NK-92 (cell line): Measurements from ENCODE around the gene KCNJ10.
"Not testable (repeated sequence)": the region's sequence is repeated elsewhere in the genome, so short reads cannot be mapped to it uniquely, and the experiment has no call there.

ENCODE experiments used
- DNase-seq: peaks from one replicate; lab custom pipeline; 2025; ENCODE audit not compliant: unreplicated experiment; lab: John Stamatoyannopoulos, UW

The KCNJ10 gene

DNA sequence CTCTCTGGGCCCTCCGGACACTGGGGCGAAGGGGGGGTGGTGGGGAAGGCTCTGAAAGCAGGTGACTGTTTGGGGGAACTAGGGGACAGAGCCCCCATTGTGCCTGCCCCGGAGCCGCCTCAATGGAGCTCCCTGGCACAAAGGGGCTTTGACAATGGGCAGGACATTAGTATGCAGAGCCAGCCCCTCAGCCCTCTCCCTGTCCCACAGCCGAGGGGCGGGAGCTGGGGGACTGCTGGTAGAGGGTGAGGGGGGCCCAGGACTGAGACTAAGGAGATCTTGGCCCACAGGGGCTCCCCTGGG, 7.8 kb downstream of the KCNJ10 start:
- no peak for DNase-seq

DNA sequence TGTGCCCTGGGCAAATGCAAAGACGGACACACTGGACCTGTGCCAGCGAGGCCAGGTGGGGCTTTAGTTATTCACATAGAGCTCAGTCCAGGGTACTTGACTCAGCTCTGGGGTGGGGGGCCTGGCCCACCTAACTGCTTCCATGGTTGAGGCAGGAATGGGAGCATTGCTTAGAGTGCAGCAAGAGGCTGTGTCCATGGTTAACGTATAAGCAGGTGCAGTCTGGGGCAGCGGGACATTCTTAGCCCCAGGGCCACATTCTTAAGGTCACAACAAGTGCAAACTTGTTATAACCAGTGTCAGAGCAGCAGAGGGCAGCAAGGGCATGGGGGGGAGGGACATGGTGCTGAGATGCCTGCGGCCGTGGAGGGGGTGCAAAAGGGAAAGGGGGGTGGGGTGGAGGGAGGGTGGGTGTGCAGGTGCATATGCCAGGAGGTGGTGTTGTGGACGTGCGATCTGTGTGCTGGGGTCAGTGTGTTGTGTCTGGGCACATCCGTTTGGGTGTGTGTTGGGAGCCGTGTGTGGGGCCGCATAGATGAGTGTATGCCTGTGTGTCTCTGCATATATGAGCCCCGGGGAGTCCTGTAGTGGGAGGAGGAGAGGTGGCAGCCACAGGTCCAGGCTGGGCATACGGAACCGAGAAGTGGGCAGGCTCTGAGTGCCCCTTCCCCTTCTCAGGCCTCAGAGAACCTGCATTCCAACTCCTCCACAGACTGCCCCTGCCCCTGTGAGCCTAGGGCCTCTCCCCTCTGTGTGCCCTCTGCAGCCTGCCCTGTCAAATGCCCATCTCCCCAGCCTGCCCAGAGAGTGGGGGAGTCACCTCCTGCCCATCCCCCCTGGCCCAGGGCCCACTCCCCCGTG, 8.4 kb downstream of the KCNJ10 start:
- no peak for DNase-seq

DNA sequence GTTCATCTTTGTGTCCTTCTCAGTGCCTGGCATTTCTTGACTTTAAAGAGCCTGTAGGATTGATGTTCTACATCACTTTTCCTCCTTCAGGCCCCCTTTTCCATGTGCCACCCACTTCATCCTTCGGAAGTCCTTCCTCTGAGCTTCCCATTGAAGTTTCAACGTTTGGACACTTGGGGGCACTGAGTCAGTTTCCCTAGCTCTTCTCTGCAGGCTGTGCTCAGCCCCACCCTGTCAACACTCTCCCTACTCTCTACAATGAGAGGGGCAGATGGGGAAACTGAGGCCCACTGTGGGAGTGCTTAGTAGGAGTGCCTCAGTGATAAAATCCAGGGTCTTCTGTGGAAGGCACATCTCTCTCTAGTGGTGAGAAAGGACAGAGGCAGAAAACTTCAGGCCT, 11.9 kb downstream of the KCNJ10 start:
- DNase-seq: no peak

DNA sequence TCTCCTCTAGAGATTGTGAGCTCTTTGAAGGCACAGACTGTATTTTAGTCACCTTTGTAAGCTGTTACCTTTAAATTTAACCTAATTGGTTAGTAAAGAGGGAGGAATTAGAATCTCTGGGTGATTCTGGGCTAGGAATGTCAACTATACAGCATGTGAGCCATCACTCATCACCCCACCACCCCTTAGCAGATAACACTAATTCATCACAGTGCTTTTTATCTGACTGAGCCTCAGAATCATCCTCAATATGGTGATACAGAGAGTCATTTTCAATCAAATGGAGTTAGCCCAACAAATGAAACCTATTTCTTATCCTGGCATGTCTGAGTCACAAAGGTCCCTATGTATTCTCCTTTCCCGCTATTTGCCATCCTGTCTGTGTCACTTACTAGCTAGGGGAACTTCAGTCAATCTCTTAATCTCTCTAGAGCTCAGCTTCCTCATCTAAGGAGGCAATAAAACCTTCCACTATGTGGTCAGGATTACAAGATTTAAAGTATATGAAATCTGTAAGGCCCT, 13.3 kb downstream of the KCNJ10 start:
- no peak for DNase-seq

DNA sequence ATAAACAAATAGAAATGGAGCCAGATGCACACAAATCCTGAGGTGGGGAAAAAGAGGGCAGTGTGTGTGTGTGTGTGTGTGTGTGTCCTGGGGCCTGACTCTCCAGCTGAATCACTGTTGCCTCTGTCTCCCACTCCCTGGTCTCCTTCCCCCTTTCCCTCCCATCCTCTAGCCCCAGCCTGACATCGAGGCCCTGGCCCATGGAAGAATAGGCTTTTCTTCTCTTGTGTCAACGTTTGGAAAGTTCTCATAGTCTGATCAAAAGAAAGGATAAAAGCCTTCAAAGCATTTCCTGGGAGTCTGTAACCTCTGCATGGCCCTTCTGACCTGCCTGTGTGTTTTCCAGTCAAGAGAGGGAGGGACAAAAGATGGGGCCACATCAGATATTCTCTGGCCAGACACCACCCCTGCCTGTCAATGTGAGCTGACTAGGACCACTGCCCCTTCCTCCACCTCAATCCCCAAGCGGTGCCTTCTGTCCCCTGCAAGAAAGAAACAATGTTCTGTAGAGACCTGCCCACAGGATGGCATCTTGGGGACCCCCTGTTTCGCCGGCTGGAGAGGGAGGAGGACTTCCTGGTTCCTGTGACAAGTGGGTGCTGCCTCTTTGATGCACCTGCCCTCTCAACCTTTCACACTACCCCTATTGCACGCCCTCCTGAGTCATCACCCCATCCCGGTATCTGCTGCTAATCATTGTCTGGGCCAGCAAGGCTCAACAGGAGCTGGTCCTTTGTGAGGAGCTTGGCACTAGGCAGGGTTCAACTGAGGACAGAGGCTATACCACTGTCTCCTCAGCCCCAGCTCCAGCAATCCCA, 16.2 kb downstream of the KCNJ10 start:
- DNase-seq: no peak

DNA sequence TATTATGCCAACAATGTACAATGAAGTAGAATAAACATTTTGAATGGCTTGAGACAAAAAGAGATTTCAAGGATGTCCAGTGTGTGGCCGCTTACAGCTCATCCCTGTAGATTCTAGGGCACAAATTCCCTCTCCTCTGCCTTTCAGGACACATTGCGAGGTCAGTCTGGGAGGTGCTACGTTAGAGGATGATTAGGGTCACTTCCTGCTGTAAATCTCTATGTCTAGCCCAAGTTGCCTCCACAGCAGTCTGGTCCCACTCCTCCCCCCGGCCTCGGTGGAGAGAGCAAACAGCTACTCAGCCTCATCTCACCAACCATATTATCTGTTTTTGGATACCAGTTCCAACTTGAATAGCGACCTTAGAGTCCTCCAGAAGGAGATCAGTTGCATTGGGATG, 17.0 kb downstream of the KCNJ10 start:
- DNase-seq: no peak

DNA sequence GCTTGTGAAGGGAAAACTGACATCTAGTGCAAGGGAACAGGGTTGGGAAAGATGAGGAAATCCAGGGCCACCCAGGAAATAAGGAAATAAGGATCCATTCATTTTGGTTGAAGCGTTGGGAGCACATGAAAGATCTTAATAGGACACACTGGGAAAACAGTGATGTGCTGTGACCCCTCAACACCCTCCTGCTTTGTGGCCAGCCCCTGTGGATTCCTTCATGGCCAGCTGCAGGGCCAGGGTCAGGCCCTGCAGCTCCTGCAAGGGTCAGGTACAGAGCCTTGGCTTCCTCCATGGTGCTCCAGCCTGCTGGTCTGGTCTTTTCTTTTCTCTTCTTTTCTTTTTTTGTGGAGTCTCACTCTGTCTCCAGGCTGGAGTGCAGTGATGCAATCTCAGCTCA, 19.3 kb downstream of the KCNJ10 start:
- DNase-seq: no peak

DNA sequence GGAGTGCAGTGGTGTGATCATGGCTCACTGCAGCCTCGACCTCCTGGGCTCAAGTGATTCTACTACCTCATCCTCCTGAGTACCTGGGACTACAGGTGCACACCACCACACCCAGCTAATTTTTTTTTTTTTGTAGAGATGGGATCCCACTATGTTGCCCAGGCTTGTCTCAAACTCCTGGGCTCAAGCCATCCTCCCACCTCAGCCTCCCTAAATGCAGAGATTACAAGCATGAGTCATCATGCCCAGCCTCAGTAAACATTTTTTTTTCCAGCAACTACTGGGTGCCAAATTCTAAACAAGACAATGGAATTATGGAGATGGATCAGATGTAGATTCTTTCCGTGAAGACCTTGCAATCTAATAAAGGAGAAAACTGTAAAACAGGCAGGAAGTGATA, 19.8 kb downstream of the KCNJ10 start:
- not testable (repeated sequence) for DNase-seq

DNA sequence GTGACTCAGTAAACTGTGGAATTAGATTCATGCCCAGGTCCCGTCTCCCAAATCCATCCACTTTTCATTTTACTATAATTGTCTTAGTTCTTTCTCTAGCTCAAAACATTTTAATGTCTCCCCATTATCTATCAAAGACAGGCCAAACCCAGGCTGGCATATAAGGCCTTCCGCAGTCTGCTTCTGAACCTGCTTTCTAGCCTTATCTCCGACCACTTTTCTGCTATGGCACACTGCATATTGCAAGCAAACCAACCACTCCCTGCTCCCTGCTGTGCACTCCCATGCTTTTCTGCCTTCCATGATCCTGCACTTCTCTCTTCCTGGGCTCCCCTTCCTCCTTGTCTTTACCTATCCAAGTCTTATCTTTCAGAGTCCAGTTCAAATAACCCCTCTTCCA, 20.9 kb downstream of the KCNJ10 start:
- DNase-seq: no peak

DNA sequence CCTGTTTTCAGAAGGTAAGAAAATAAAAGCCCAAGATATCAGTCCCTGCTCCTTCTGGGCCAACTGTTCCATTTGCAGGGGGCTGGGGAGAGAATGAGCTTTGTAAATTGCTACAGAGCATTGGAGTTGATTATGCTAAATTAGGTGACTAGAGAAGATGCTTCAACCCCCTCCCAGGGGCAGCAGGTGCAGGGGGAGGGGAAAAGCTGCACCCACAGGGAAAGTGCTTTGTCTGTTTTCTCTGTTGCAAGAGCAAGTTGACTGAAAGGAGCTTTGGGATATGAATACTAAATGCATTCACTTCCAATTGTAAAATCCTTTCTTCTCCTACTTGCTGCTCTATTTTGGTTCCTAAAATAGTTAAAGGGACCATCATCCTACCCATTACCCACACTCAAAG, 21.6 kb downstream of the KCNJ10 start:
- no peak for DNase-seq

DNA sequence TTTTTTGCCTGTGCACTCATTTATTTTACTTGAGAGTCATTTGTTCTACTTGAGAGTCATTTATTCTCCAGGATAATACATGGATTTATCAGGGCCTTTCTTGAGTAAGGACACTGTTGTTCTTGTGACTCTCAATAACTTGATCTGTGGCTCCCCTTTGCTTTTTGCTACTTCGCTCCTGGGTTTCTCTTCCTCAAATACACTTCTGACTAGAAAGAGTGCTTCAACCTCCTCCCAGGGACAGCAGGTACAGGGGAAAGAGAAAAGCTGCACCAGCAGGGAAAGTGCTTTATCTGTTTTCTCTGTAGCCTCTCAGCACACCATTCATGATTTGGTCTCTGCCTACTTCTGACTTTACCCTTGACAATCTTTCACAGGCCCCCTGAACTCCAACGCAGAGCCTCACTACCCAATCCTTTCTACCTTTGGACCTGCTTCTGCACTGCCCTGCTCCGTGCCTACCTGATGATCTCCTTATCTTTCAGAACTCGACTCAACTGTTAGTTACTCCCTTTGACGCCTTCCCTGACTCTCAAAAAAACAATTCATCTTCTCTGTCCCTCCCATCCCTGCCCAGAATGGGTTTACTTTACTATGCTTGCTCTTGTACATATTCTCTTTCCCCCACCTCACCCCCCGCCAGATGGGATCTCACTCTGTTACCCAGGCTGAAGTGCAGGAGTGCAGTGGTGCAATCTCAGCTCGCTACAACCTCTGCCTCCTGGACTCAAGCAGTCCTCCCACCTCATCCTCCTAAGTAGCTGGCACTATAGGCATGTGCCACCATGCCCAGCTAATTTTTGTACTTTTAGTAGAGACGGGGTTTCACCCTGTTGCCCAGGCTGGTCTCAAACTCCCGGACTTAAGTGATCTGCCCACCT, 22.6 kb downstream of the KCNJ10 start:
- DNase-seq: no peak

DNA sequence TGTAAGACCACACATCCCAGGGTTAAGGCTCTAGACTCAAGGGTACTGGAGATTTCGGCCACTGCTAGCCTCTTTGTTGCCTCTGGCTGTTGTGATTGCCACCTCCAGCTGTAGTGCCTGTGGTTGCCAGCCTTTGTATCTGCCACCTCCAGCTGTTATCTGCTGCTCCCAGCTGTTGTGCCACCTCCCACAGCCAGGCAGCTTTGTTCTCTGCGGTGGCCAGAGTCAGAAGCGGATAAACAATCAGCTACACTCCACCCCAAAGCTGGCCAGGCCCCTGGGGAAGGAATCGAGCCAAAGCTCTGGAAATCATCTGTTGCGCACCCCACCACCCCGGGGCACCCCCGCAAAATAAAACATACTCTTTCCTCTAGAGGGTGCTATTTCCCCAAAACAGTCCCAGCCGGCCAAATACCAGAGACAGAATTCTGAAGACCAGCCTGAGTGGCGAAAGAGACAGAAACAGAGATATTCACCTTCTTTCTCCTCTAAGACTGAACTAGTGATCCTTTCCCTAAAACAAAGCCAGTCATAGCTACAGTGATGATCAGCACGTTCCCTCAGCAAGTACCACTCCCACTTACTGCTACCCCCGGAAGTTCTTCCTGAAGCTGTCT, 23.4 kb downstream of the KCNJ10 start:
- no peak for DNase-seq

DNA sequence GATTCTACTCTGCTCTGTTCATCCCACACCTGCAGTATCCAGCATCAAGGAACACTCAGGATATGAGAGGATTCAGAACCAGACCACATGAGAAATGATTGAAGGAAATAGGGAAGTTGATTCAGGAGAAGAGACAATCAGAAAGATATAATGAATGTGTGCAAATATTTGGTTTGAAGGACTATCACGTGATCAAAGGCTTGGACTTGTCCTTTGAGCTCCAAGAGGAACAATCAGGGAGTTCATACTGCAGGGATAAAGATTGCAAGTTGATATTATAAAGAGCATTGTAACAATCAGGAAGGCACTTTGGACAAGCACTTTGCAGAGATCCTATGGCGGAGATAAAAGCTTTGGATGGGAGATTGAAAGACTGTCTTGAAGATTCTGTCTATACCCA, 24.3 kb downstream of the KCNJ10 start:
- DNase-seq: no peak

DNA sequence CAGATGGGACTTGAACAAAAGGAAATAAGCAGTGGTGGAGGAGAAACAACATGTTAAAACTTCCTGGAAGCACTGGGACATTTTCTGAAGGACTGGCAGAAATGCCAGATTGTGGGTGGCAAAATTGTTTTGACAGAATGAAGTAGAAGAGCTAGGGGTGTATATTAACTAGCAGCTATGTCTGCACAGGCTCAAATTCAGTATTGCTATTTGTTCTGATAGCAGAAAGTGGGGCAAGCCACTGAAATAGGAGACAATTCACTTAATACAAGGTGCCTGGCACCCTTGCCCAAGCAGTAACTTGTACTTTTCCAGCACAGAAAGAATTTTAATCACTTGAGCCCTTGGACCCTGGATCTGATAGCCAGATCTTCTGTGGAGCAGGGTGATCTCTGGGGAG, 26.4 kb downstream of the KCNJ10 start:
- no peak for DNase-seq

DNA sequence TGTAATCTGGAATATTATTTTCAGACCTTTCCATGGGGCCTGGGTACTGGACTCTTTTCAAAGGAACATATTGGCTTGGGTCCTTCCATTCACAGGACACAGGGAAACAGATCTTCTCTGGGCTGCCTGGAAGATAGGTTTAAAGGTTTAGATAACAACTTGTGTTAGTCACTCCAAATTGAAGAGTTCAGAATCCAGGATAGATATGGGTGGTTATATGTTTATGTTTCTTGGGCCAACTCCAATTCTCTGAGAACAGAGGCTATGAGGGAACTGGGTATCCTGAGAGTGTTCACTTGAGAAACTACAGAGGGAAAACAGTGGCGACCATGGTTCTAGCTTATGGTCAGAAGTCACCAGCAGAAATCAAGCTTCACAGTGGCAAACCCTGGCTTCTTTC, 29.5 kb downstream of the KCNJ10 start:
- DNase-seq: no peak

DNA sequence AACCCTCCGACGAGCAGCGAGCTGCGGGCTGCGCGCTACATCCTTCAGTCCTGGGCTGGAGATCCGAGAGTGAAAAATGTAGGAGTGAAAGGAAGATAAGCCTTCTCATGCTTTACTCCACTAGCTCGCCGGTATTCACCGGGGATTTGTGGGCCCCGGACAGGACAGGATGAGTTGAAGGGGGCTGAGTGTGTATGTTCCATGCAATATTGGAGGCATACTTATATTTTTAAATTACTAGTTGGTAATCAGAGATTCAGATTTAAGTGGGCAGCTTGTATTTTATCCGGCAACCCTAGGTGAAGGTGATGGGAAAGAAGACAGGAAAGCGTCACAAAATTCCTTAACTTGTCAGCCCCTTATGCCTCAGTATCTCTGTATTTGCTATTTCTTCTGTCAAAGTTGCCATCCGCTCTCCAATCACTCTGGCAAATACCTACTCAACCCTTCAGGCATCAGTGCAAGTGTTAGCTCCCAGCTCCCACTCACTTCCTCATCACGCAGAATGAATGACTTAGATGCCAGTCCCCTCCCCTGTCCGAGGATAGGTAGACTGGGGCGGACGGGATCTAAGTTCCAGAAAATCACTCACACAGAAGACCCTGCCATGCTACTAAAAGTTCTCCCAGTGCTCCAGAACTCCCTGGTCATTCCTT, 37.7 kb downstream of the KCNJ10 start:
- DNase-seq: no peak

DNA sequence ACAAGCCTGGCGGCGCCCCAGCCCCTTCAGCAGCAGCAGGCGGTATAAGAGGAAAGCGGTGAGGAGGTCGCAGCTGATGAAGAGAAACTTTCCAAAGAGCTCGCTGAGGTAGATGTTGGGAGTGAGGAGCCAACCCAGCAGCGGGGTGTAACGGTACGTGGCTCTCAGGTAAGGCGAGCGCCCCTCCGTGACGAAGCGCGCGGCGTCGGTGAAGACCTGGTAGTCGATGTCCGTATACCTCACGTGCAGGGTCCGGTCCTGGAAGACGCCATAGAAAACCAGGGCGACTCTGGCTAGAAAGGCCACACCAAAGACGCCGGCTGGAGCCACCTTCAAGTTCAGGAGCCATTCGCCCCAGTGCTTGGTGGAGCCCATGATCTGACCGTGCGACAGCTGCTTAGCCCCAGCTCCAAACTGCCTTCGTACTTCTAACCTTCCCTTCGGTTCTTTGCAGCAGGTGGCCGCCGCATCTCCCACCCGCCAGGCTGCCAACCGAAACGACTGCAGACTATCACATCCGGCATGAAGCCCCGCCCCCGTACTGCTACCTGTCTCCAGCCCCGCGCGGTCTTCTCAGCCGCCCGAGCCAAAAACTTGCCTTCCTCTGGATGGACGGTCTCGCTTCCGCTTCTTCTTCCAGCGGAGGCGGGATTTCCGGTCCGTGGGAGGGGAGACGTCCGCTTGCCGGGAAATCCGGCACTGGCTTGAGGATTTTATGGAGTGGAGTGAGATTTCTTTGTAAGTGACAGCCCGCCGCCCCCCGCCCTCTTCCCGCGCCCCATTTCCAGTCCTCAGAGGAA, 38.4 kb downstream of the KCNJ10 start, which contains the start of gene PIGM:
TSS of gene PIGM (minus strand) at position 626 of the 800 bp plus-strand sequence. CDS start at position 375, 251 bp downstream.
- peak; percentile 73 for DNase-seq

DNA sequence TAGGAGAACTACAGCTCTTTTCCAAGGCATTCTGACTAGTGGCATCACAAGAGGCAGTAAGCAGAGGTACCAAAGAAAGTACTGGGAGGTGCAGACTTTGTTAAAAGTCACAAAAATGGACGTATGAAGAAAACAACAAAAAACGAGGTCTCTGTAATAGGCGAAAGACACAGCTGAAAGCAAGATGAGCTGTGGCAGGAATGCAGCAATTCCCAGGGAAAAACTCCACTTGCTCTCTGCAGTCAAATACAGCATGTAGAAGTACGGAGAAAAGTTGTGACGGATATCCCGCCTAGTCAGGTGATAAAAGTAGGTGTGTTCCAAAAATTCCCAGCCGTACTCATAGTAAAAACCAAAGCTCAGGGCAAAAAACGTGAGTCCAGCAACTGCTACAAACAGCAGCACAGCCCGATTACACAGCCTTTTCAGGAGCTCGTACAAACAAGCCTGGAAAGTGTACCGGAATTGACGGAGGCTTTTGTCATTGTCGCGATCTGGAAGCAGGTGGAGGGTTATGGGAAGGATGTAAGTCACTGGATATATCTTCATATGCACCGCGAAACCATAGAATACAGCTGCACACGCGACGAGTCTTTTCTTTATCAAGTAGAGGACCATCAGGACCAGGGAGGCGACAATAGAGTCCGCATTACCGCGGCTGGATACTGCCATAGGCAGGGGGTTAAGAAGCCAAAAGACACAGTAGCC, 39.1 kb downstream of the KCNJ10 start:
- DNase-seq: no peak

DNA sequence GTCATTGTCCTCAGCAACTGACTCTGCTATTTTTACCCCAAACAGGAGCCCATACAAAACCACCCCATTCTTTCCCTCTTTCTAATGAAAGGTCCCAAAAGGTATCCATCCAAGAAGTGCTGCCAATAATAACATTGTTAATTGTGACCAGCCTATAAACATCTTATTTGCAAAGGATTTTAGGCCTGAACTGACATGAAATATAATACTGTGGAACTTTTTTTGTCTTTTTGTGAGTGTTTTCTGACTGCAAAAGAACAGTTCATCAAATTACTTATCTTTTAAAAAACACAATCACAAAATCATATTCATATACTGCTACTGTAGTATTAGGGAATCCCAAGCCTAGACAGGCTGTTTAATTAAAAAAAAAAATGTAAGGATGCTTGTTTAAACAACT, 41.5 kb downstream of the KCNJ10 start:
- no peak for DNase-seq
